Ovary (tissue), 9 donors: ENCODE data around the gene ANO1. TPM values are rescaled to one million over a fixed set of nuclear protein-coding genes. Genes with fewer than 3 reads are reported as not detected.

Source experiments
- DNase-seq, 5 donors: peaks; one replicate each; pipeline ENCODE4 v3.0.0-alpha.2; 2019 to 2020
- H3K27ac ChIP-seq, 2 donors: fragments of 200-600 bp; one replicate each; pipeline versions ENCODE4 v1.5.1 to v1.8.0; 2019 to 2022
- H3K27me3 ChIP-seq: fragments of 200-600 bp; one replicate; pipeline ENCODE4 v1.8.0; 2022
- H3K36me3 ChIP-seq: fragments of 200-600 bp; sonication (generic); one replicate; pipeline ENCODE4 v1.5.1; 2019
- H3K4me1 ChIP-seq: one replicate; pipeline ENCODE4 v1.8.1; 2013; ENCODE audit warnings: mild to moderate bottlenecking, moderate library complexity; ENCODE audit not compliant: insufficient read depth
- H3K4me3 ChIP-seq: fragments of 200-600 bp; sonication (generic); one replicate; pipeline ENCODE4 v1.5.1; 2017
- H3K9me3 ChIP-seq, 2 donors: fragments of 200-600 bp in 1 of 2; sonication (generic) in 1 of 2; one replicate each; pipeline versions ENCODE4 v1.5.1 to v1.8.1; 2013 to 2019; ENCODE audit warnings: mild to moderate bottlenecking in 1 of 2, moderate library complexity in 1 of 2
- EP300 ChIP-seq: sonication (generic); formaldehyde crosslinking; IDR thresholded peaks from one replicate; pipeline ENCODE4 v1.6.1; 2017; ENCODE audit warnings: antibody characterized with exemption
- POLR2A ChIP-seq: fragments of 450-650 bp; IDR thresholded peaks from one replicate; pipeline ENCODE4 v1.6.1; 2017; ENCODE audit warnings: antibody characterized with exemption, mild to moderate bottlenecking, moderate library complexity
- WGBS, 3 donors: extraction: QIAGEN DNeasy Blood & Tissue Kit in 1 of 3; methylation state at CpG; one replicate each; pipeline versions ENCODE4 v1.1.5 to v1.1.7; 2013 to 2017; 5-methylcytosine and 5-hydroxymethylcytosine counted together
- intact Hi-C, 4 donors: fragments of 100-400 bp; cut with DNase I; formaldehyde crosslinking; loops; one replicate each; pipeline versions ENCODE4 v1.11.0 to v1.15.1; 2022 to 2023
- polyA plus RNA-seq, 2 donors: library from polyadenylated mRNA; stranded (reverse); fragments of 200-250 nt in 1 of 2; fragments of 350-450 nt in 1 of 2; fragmentation: Illumina TruSeq in 1 of 2; extraction: RNeasy Lipid Tissue Mini Kit (QIAGEN cat#74804) in 1 of 2; gene quantifications; one replicate each; pipeline ENCODE4 v1.2.3, GENCODE V29; 2013 to 2014
- total RNA-seq, 7 donors: library from RNA; depleted of rRNA in 2 of 7; stranded (reverse); fragments of >200 nt in 2 of 7; fragmentation: NEBNext Ultra II Directional in 3 of 7; extraction: Animal tissue kit (Norgen Biotek cat#: 25700) in 3 of 7; gene quantifications; one replicate each; pipeline versions ENCODE4 v1.1.0 to v1.2.4, GENCODE V29; 2016 to 2023
- TF ChIP-seq, protein P1 (sequence below), 3 donors: fragments of 450-650 bp in 2 of 3; fragments of 200-600 bp in 1 of 3; IDR thresholded peaks; one replicate each; pipeline versions ENCODE4 v1.5.1 to v1.8.0; 2016 to 2022; ENCODE audit warnings: antibody characterized with exemption in 3 of 3, mild to moderate bottlenecking in 1 of 3
- donor health status: DM: no; HTN: no; CAD: no; lungs with moderate emphysema.
- donor health status: DM: no; HTN: no; CAD: no.
- donor health status: Bipolar disorder and iron deficiency.
- donor health status: DM: yes; HTN: yes; CAD: no.
- donor health status: DM: no; HTN: no; CAD: no.
- donor health status: DM: yes; HTN: yes; CAD: no.

Gene ANO1
- total and polyA plus RNA-seq, 9 donors, result 1.7 to 59.1 (median 8.6) TPM

DNA sequence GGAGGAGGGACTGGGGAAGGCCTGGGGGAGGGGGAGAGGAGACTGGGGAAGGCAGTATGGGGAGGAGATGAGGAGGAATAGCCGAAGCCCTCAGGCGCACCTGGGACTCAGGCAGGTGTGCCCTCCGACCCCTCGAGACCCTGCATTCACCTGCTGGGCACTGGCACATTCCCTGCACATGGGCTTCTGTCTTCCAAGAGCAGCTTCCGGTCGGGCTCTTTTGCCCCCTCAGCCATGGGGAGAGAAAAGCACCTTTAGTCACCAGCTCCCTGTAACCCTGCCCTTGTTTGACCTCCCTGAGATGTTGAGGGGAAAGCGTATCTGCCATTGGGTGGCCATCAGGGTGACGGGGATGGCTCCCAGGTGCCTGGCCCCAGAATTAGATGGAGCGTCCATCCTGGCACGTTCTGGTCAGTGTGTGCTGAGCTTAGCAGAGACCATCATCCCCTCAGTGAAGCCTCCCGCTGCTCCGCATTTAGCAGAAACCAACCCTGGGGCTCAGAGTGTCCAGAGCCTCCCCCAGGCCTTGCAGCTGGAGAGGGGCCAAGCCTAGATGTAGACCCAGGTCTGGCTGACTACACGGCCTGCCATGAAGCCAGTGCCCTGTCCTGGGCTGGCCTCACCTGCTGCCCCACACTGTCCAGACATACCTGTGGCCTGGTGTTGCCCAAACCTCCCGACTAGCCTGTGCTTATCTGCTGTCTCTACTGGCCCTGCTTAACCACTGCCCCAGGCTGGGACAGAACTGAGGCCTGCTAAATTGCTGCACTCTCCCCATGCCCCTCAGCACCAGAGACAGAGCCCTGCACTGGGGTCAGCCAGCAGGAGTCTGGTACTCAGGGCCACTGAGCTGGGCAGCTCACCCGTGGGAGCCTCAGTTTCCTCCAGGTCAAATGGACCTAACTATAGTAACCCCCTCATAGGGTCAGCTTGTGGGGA is 6.2 kb downstream of the ANO1 start:
- WGBS, 3 donors, result 80 to 84% (median 80%) methylated on average over 15 of the region's 15 CpGs
- H3K4me1 ChIP-seq, result no peaks in the 10 kb centered on the region
- intact Hi-C loops, result no loop called here
- no peaks in the 10 kb centered on the region for H3K9me3 ChIP-seq
- H3K36me3 ChIP-seq, result no peaks in the 10 kb centered on the region
- no peaks in the 10 kb centered on the region for H3K27me3 ChIP-seq
- TF ChIP-seq POLR2A (no peak), EP300 (no peak)
- TF ChIP-seq, protein P1, sequence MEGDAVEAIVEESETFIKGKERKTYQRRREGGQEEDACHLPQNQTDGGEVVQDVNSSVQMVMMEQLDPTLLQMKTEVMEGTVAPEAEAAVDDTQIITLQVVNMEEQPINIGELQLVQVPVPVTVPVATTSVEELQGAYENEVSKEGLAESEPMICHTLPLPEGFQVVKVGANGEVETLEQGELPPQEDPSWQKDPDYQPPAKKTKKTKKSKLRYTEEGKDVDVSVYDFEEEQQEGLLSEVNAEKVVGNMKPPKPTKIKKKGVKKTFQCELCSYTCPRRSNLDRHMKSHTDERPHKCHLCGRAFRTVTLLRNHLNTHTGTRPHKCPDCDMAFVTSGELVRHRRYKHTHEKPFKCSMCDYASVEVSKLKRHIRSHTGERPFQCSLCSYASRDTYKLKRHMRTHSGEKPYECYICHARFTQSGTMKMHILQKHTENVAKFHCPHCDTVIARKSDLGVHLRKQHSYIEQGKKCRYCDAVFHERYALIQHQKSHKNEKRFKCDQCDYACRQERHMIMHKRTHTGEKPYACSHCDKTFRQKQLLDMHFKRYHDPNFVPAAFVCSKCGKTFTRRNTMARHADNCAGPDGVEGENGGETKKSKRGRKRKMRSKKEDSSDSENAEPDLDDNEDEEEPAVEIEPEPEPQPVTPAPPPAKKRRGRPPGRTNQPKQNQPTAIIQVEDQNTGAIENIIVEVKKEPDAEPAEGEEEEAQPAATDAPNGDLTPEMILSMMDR (IDR thresholded peaks at IDR 0.05), result no peak
- no peak overlapping the region for H3K27ac ChIP-seq
- no peak for DNase-seq
- H3K4me3 ChIP-seq, result no peak overlapping the region

- Histone ChIP-seq H3K9me3 (no peaks in the 10 kb centered on the region), H3K4me1 (no peaks in the 10 kb centered on the region), H3K4me3 (no peak overlapping the region), H3K27me3 (no peaks in the 10 kb centered on the region), H3K36me3 (no peaks in the 10 kb centered on the region), H3K27ac (no peak overlapping the region)
- intact Hi-C loops, result no loop called here
- no peak for DNase-seq
- TF ChIP-seq POLR2A, result no peak
- TF ChIP-seq, protein P1 (IDR thresholded peaks at IDR 0.05), result no peak
- TF ChIP-seq EP300, result no peak
- WGBS, 3 donors, result 68 to 77% (median 69%) methylated on average over 30 of the region's 30 CpGs
Measured at GRCh38 chr11:70085815-70086769, 8.0 kb downstream of the ANO1 start.

- Histone ChIP-seq H3K36me3 (no peaks in the 10 kb centered on the region), H3K27me3 (no peaks in the 10 kb centered on the region), H3K4me1 (no peaks in the 10 kb centered on the region), H3K4me3 (no peak overlapping the region), H3K27ac (no peak overlapping the region), H3K9me3 (no peaks in the 10 kb centered on the region)
- WGBS, 3 donors, result 46 to 67% (median 53%) methylated on average over 32 of the region's 32 CpGs
- no peak for DNase-seq
- intact Hi-C loops, result no loop called here
- TF ChIP-seq, protein P1 (IDR thresholded peaks at IDR 0.05), result no peak
- TF ChIP-seq EP300, result no peak
- TF ChIP-seq POLR2A, result no peak
Measured at GRCh38 chr11:70087446-70088167, 9.5 kb downstream of the ANO1 start.

DNA sequence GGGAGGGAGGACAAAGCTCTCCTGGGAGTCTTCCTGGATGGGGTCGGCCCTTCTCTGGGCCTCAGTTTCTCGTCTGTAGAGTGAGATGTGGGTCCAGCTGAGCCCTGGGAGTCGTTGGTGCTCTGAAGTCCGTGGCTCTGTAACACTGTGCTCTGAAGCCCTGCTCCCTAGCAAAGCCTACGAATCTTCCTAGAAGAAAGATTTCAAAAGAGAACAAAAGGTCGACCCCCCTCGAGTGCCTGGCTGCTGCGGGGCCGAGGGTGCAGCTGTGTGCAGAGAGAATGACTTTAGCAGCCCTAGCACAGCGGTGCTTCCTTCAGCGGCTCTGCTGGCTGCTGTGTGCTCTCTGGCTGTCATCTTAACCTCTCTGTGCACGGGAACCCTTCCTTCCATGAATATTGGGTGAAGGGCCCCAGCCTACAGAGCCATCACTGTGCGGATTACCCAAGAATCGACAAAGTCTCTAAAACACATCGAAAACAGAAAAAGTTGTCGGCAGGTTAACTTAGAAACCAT is 10.7 kb downstream of the ANO1 start:
- TF ChIP-seq, protein P1 (IDR thresholded peaks at IDR 0.05), result no peak
- no peak for TF ChIP-seq POLR2A
- no peak for TF ChIP-seq EP300
- Histone ChIP-seq H3K9me3 (no peaks in the 10 kb centered on the region), H3K27ac (no peak overlapping the region), H3K36me3 (no peaks in the 10 kb centered on the region), H3K4me1 (no peaks in the 10 kb centered on the region), H3K4me3 (no peak overlapping the region), H3K27me3 (no peaks in the 10 kb centered on the region)
- no peak for DNase-seq
- 70 to 75% (median 73%) methylated on average over 16 of the region's 16 CpGs for WGBS, 3 donors
- intact Hi-C loops, result no loop called here
